Activated CD4-positive, alpha-beta memory T cell treated with anti-CD3 and anti-CD28 coated beads, Interleukin-2, amount 10 ng/mL, durations not matched to agents 7 days and 5 days (primary cell): ENCODE measurements around the gene NECTIN2. TPM values are rescaled to one million over a fixed set of nuclear protein-coding genes. Genes with fewer than 3 reads are reported as not detected.
A peak's percentile ranks its signal among the peaks of the same experiment; 100 is the strongest.
"Not testable (repeated sequence)": the region's sequence is repeated elsewhere in the genome, so short reads cannot be mapped to it uniquely, and the experiment has no call there.

ENCODE experiments used
- CTCF ChIA-PET: fragments of 350-600 bp; sonication (Branson Sonifier 250); formaldehyde crosslinking; loops from one replicate; lab custom pipeline; 2021; ENCODE audit warnings: antibody characterized with exemption, inconsistent platforms; lab: Charles Lee
- POLR2A ChIA-PET: fragments of 350-600 bp; sonication (Branson Sonifier 250); formaldehyde crosslinking; loops from one replicate; lab custom pipeline; 2021; ENCODE audit warnings: antibody characterized with exemption; lab: Charles Lee
- DNase-seq: peaks from one replicate; pipeline ENCODE4 v3.0.0-alpha.2; 2020
- H3K27ac Mint-ChIP-seq: one replicate; pipeline ENCODE4 v1.8.0; 2021; ENCODE audit warnings: mild to moderate bottlenecking, mixed read lengths
- H3K27me3 Mint-ChIP-seq: one replicate; pipeline ENCODE4 v1.8.0; 2021; ENCODE audit warnings: mixed read lengths
- H3K36me3 Mint-ChIP-seq: one replicate; pipeline ENCODE4 v1.8.0; 2021; ENCODE audit warnings: low read depth, mixed read lengths
- H3K4me1 Mint-ChIP-seq: one replicate; pipeline ENCODE4 v1.8.0; 2021; ENCODE audit warnings: mixed read lengths
- H3K4me3 Mint-ChIP-seq: one replicate; pipeline ENCODE4 v1.8.0; 2021; ENCODE audit warnings: mild to moderate bottlenecking, mixed read lengths
- H3K9me3 Mint-ChIP-seq: one replicate; pipeline ENCODE4 v1.8.0; 2021; ENCODE audit warnings: mixed read lengths
- total RNA-seq, 2 experiments: library from RNA; stranded (reverse); gene quantifications; one replicate each; pipeline ENCODE4 v1.2.3, GENCODE V29; 2021

The NECTIN2 gene
- total RNA-seq, 2 experiments from 2014 or later: 0.25 to 0.38 TPM

DNA sequence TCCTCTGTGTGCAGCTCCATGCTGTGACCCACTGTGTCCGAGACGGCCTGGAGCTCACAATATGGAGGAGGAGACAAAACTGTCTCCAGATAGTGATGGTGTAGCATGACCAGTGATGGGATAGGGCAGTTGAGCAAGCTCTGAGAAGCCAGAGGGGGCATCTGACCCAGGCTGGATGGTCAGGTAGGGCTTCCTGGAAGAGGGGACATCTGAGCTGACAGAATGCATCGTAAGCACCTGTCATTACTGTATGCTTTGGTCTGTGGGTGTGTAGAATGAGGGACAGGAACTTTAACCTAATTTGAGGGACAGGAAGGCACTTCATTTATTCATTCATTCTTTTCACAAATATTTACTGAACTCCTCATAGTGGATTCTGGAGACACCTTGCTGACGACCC lies 38.5 kb downstream of the NECTIN2 start:
- Mint-ChIP-seq H3K4me1 (peaks cover 3% of the 10 kb centered on the region), H3K27ac (no peak overlapping the region), H3K4me3 (no peak overlapping the region), H3K9me3 (peaks cover 2% of the 10 kb centered on the region), H3K27me3 (no peaks in the 10 kb centered on the region), H3K36me3 (no peaks in the 10 kb centered on the region)
- CTCF ChIA-PET: interaction anchor here (1.0 kb wide), 1 partner anchor 20 kb away, joined by 3 read pairs; no protein-coding TSS in a partner anchor
- POLR2A ChIA-PET: no interaction called here
- no peak for DNase-seq

DNA sequence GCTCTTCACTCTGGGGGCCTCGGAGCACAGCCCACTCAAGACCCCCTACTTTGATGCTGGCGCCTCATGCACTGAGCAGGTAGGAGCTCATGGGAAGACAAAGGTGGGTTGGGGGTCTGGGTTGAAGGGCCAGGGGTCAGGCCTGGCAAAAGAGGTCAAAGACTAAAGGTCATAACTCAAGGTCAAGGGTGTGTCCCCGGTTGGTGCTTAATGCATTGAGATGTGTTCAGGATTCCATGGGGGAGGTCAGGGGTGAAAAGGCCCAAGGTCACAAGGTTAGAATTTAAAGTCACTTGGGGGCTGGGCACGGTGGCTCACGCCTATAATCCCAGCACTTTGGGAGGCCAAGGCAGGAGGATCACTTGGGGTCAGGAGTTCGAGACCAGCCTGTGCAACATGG lies 40.0 kb downstream of the NECTIN2 start:
- ChIA-PET CTCF (no interaction called here), POLR2A (no interaction called here)
- no peak for DNase-seq
- H3K9me3 Mint-ChIP-seq: peaks cover 5% of the 10 kb centered on the region
- H3K27ac Mint-ChIP-seq: no peak overlapping the region
- H3K4me1 Mint-ChIP-seq: peaks cover 9% of the 10 kb centered on the region
- no peak overlapping the region for H3K4me3 Mint-ChIP-seq
- H3K36me3 Mint-ChIP-seq: peaks cover 3% of the 10 kb centered on the region
- H3K27me3 Mint-ChIP-seq: no peaks in the 10 kb centered on the region

DNA sequence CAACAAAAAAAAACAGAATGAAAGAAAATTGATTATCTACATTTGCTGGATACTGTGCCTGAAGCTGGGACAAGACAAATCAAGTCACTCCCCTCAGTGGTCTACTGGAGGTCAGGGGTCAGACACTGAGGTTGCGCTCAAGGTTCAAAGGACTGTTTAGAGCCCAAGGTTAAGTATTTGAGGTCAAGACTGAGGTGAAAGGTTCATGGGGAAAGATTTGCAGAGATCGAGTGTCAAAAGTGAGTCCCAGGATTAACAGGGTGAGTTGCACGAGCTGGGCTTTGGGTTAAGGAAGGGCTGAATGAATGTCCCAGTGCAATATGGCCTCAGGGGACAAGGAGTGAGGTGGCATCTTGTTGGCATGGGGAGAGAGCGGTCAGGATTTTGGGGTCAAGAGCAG lies 41.6 kb downstream of the NECTIN2 start:
- Mint-ChIP-seq H3K27me3 (no peaks in the 10 kb centered on the region), H3K4me3 (no peak overlapping the region), H3K27ac (no peak overlapping the region), H3K4me1 (peaks cover 20% of the 10 kb centered on the region), H3K9me3 (peaks cover 5% of the 10 kb centered on the region), H3K36me3 (peaks cover 12% of the 10 kb centered on the region)
- ChIA-PET CTCF (no interaction called here), POLR2A (no interaction called here)
- no peak for DNase-seq

DNA sequence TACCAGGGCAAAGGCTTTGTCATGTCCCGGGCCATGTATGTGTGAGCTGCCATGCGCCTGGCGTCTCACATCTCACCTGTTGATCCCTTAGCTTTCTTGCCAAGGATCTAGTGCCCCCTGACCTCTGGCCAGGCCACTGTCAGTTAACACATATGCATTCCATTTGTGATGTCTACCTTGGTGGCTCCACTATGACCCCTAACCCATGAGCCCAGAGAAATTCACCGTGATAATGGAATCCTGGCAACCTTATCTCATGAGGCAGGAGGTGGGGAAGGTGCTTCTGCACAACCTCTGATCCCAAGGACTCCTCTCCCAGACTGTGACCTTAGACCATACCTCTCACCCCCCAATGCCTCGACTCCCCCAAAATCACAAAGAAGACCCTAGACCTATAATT lies 42.2 kb downstream of the NECTIN2 start:
- H3K4me3 Mint-ChIP-seq, H3K27ac Mint-ChIP-seq, POLR2A ChIA-PET, H3K9me3 Mint-ChIP-seq, DNase-seq, H3K27me3 Mint-ChIP-seq, CTCF ChIA-PET: not testable (repeated sequence)
- Mint-ChIP-seq H3K4me1 (peaks cover 27% of the 10 kb centered on the region), H3K36me3 (peaks cover 18% of the 10 kb centered on the region)

DNA sequence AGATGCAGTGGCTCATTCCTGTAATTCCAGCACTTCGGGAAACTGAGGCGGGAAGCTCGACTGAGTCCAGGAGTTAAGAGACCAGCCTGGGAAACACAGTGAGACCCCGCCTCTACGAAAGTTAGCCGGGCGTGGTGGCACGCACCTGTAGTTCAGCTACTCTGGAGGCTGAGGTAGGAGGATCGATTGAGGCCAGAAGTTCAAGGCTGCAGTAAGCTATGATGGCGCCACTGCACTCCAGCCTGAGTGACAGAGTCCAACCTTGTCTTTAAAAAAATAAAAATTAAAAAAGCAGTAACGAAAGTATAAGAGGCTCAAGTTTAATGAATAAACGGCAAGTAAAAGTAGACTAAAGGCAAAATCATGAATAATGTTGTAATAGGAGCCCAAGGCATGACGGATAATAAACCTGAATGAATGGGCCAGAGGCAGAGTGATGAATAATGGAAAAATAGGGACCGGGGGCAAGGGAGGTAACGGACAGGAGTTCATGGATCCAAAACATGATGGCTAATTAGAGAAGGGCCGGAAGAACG lies 43.8 kb downstream of the NECTIN2 start:
- no peak for DNase-seq
- H3K9me3 Mint-ChIP-seq: peaks cover 5% of the 10 kb centered on the region
- peak overlapping the region; percentile 93 for H3K27ac Mint-ChIP-seq
- H3K36me3 Mint-ChIP-seq: peaks cover 29% of the 10 kb centered on the region
- H3K4me1 Mint-ChIP-seq: peaks cover 28% of the 10 kb centered on the region
- CTCF ChIA-PET: interaction anchor here (0.5 to 1.9 kb wide), 9 partner anchors 14 to 319 kb away, joined by 3 to 9 read pairs (median 3); partner anchors contain the start of gene NECTIN2
- POLR2A ChIA-PET: interaction anchor here (0.7 to 1.4 kb wide), 9 partner anchors 15 to 481 kb away, joined by 3 to 8 read pairs (median 4); partner anchors contain the start of gene PPP1R37
- H3K27me3 Mint-ChIP-seq: no peaks in the 10 kb centered on the region
- peak overlapping the region; percentile 80 for H3K4me3 Mint-ChIP-seq

DNA sequence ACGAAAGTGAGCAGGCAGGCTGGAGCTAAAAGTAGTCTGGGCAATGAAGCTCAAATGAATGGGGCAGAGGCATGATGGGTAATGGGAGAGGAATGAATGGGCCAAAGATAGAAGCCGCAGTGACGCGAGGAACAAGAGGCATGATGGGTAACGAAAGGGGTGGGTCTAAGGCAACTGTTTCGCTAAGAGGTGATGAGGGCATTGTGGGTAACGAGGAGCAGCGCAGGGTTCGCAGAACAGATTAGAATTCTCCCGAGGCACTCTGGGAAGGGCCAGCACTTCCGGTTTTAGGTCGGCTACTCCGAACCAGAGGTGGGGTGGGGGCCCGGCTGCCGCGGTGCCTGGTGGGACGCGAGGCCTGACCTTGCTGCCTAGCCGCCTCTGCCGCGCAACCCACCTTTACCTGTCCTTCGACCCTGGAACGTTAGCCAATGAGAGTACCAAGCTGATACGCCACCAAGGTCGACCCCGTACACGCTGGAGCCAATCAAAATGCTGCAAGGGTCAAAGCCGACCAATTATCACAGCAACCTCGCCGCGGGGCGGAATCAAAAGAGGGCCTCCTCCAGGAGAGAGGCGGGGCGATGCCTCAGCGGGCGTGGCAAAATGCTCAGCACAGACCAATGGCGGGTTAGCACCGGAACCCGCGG lies 44.4 kb downstream of the NECTIN2 start:
- ChIA-PET CTCF (interaction anchor here (0.9 to 1.9 kb wide), 8 partner anchors 13 to 320 kb away, joined by 3 to 9 read pairs (median 4); partner anchors contain the start of gene NECTIN2), POLR2A (interaction anchor here (0.7 to 1.4 kb wide), 9 partner anchors 14 to 481 kb away, joined by 3 to 8 read pairs (median 4); partner anchors contain the start of gene PPP1R37)
- H3K9me3 Mint-ChIP-seq: peaks cover 5% of the 10 kb centered on the region
- H3K27me3 Mint-ChIP-seq: no peaks in the 10 kb centered on the region
- H3K4me1 Mint-ChIP-seq: peaks cover 28% of the 10 kb centered on the region
- peak overlapping the region; percentile 93 for H3K27ac Mint-ChIP-seq
- peak; percentile 100 for DNase-seq
- H3K36me3 Mint-ChIP-seq: peaks cover 32% of the 10 kb centered on the region
- peak overlapping the region; percentile 80 for H3K4me3 Mint-ChIP-seq

DNA sequence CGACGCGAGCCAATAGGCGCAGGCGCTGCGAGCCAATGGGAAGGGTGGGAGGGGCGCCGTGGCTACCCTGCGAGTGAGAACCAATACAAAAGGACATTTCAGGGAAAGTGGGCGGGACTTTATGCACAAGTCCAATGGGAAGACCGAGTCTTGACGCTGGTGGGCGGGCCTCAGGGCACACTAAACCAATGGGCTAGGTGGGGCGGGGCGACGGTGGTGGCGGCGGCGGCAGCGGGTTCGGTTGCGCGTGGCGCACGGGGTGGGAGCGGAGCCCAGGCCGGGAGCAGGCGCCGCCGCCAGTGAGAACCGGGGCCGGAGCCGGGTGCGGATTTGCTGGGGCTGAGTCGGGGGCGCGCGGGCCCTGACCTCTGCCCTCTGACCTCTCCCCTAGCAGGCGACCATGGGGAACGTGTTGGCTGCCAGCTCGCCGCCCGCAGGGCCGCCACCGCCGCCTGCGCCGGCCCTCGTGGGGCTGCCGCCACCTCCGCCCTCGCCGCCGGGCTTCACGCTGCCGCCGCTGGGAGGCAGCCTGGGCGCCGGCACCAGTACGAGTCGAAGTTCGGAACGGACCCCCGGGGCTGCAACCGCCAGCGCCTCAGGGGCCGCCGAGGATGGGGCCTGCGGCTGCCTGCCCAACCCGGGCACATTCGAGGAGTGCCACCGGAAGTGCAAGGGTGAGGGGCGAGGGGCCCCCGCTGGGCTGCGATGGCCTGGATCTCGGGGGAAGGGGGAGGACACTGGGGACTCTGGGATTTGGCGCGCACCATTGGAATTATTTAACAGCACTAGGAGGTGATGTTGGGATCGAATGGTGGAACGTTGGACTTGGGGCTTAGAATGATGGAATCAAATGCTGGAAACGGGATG lies 45.2 kb downstream of the NECTIN2 start, which contains the start of gene TOMM40:
Gene TOMM40 (plus strand): TSS at position 239 of the 867 bp plus-strand sequence. CDS start 162 bp downstream, at position 401.
- ChIA-PET POLR2A (interaction anchor here (0.9 to 1.4 kb wide), 4 partner anchors 15 to 201 kb away, joined by 3 to 8 read pairs (median 5); partner anchors contain the start of genes APOE and PPP1R37), CTCF (interaction anchor here (1.1 to 1.9 kb wide), 3 partner anchors 12 to 321 kb away, joined by 3 to 9 read pairs (median 5); no protein-coding TSS in a partner anchor)
- Mint-ChIP-seq H3K27me3 (no peaks in the 10 kb centered on the region), H3K27ac (peak within 1 kb of the TSS; percentile 93), H3K4me3 (peak within 1 kb of the TSS; percentile 86), H3K4me1 (peaks cover 31% of the 10 kb centered on the region), H3K36me3 (peaks cover 39% of the 10 kb centered on the region), H3K9me3 (peaks cover 5% of the 10 kb centered on the region)
- DNase-seq: no peak

DNA sequence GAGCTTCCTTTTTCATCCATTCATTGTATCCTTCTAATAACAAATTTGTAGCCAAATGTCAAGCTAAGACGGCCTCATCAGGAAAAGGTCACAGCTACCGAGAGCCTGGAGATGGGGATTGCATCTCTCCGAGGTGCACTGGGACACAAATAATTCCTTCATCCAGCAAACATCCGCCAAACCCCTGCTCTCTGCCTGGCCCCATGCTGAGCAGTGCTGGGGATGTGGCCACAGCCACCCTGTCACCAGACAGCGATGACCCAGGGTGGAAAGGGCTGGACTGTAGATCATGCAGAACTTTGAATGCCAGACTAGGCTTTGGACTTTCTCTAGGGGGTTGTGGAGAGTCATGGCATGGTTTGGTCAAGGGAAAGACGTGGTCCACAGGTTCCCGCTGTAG lies 46.8 kb downstream of the NECTIN2 start:
- DNase-seq: no peak
- Mint-ChIP-seq H3K9me3 (peaks cover 5% of the 10 kb centered on the region), H3K4me1 (peaks cover 31% of the 10 kb centered on the region), H3K4me3 (peak overlapping the region; percentile 86), H3K36me3 (peaks cover 47% of the 10 kb centered on the region), H3K27me3 (no peaks in the 10 kb centered on the region), H3K27ac (no peak overlapping the region)
- CTCF ChIA-PET: interaction anchor here (0.7 to 1.3 kb wide), 2 partner anchors 11 to 13 kb away, joined by 3 read pairs; partner anchors contain the start of gene APOE
- POLR2A ChIA-PET: interaction anchor here (1.3 kb wide), 1 partner anchor 9 kb away, joined by 4 read pairs; no protein-coding TSS in a partner anchor

DNA sequence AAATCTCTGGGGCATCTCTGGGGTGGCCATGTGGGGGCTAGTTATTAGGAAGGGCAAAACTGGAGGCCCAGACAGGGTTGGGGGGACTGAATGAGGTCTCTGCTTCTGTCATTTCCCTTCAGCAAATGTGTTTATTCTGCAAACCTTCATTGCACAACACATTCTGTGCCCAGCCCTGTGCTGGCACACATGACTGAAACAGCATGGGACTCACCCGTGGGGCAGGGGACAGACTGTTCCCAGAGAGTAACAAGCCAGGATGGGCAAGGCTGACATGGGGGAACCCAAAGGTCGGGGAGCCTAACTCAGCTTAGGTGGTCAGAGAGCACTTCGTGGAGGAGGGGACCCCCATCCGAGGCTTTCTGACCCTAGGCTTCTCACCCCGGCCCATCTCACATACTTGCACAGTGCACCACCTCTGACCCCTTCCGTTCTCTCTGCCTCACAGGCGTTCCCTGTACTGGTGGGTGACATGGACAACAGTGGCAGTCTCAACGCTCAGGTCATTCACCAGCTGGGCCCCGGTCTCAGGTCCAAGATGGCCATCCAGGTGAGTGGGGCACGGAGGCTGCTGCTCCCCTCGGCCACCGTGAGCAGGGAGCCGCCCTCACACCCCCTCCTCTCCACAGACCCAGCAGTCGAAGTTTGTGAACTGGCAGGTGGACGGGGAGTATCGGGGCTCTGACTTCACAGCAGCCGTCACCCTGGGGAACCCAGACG lies 47.4 kb downstream of the NECTIN2 start:
- ChIA-PET CTCF (interaction anchor here (1.3 kb wide), 1 partner anchor 10 kb away, joined by 3 read pairs; no protein-coding TSS in a partner anchor), POLR2A (interaction anchor here (1.3 kb wide), 1 partner anchor 8 kb away, joined by 4 read pairs; no protein-coding TSS in a partner anchor)
- Mint-ChIP-seq H3K36me3 (peaks cover 51% of the 10 kb centered on the region), H3K9me3 (peaks cover 5% of the 10 kb centered on the region), H3K27me3 (no peaks in the 10 kb centered on the region), H3K4me1 (peaks cover 31% of the 10 kb centered on the region), H3K27ac (no peak overlapping the region), H3K4me3 (peak overlapping the region; percentile 86)
- DNase-seq: no peak

DNA sequence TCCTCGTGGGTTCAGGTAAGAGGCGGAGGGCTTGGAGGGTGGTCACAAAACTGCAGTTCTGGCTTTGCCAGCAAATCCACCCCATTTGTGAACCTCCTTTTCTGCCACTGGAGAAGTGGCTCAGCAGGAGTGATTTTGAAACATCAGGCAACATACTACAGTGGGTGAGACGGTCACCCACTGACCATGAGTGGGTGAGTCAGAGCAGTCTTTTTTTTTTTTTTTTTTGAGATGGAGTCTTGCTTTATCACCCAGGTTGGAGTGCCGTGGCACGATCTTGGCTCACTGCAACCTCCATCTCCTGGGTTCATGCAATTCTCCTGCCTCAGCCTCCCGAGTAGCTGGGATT lies 47.9 kb downstream of the NECTIN2 start:
- ChIA-PET POLR2A (no interaction called here), CTCF (no interaction called here)
- peaks cover 30% of the 10 kb centered on the region for H3K4me1 Mint-ChIP-seq
- H3K27me3 Mint-ChIP-seq: no peaks in the 10 kb centered on the region
- no peak overlapping the region for H3K4me3 Mint-ChIP-seq
- H3K36me3 Mint-ChIP-seq: peaks cover 51% of the 10 kb centered on the region
- no peak overlapping the region for H3K27ac Mint-ChIP-seq
- DNase-seq: no peak
- peaks cover 4% of the 10 kb centered on the region for H3K9me3 Mint-ChIP-seq

DNA sequence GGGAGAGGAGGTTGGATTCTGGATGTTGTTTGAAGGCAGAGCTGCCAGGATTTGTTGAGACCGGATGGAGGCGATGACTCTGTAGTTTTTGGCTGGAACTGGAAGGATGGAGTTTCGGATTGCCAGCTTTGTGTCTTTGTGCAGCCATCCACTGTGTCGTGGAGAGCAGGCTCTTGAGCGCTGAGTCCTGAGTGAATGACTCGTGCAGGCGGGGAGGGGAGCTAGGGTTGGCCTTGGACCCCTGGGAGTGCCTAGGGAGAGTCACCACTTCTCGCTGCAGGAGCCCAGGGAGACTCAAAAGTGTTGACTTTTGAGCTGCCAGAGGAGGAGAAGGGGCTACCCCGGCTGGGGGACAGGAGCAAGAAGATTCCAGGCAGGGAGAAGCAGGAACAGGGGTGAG lies 48.8 kb downstream of the NECTIN2 start:
- Mint-ChIP-seq H3K27me3 (no peaks in the 10 kb centered on the region), H3K4me1 (peaks cover 28% of the 10 kb centered on the region), H3K27ac (no peak overlapping the region), H3K9me3 (peaks cover 3% of the 10 kb centered on the region), H3K36me3 (peaks cover 56% of the 10 kb centered on the region), H3K4me3 (no peak overlapping the region)
- ChIA-PET POLR2A (no interaction called here), CTCF (interaction anchor here (1.0 kb wide), 1 partner anchor 171 kb away, joined by 5 read pairs; no protein-coding TSS in a partner anchor)
- no peak for DNase-seq

DNA sequence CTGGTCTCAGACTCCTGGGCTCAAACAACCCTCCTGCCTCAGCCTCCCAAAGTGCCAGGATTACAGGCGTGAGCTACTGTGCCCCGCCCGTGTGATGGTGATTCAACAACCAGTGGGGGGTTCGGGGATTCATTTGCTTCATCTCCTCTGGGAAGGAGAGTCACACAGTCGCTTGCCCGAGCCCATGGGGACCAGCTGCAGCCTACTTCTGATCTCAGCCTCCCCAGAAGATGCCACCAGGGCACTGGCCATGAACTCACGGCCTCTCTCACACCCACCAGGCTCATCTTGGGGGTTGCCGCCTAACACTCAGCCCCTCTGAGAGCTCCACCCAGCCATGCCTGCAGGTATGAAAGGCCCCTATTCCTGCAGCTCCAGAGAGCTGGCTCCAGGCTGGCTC lies 51.7 kb downstream of the NECTIN2 start:
- Mint-ChIP-seq H3K27me3 (no peaks in the 10 kb centered on the region), H3K36me3 (peaks cover 58% of the 10 kb centered on the region), H3K4me3 (no peak overlapping the region), H3K27ac (no peak overlapping the region), H3K9me3 (no peaks in the 10 kb centered on the region), H3K4me1 (peaks cover 9% of the 10 kb centered on the region)
- no peak for DNase-seq
- POLR2A ChIA-PET: no interaction called here
- CTCF ChIA-PET: interaction anchor here (0.6 kb wide), 1 partner anchor 91 kb away, joined by 3 read pairs; no protein-coding TSS in a partner anchor
